K562 (cell line): ENCODE measurements around the gene TXNDC15. TPM values are rescaled to one million over a fixed set of nuclear protein-coding genes. Genes with fewer than 3 reads are reported as not detected.

Experiments
- ARID2 ChIP-seq: fragments of 450-650 bp; IDR thresholded peaks from 2 replicates; pipeline ENCODE4 v1.6.1; 2017; ENCODE audit warnings: antibody characterized with exemption, mild to moderate bottlenecking
- CEBPG ChIP-seq, 3 experiments: fragments of 200-800 bp in 1 of 3; sonication (Bioruptor generic) in 1 of 3; sonication (generic) in 1 of 3; formaldehyde crosslinking in 1 of 3; IDR thresholded peaks in 2 of 3; conservative IDR thresholded peaks in 1 of 3; 2 replicates each; pipeline versions ENCODE4 v1.6.1 to v1.8.0; 2016 to 2022; ENCODE audit warnings: missing compliant biosample characterization in 2 of 3, missing genetic modification characterization in 2 of 3, mild to moderate bottlenecking in 1 of 3, missing genetic modification reagents in 1 of 3
- DMBX1 ChIP-seq: fragments of 250-450 bp; sonication (Bioruptor Pico); IDR thresholded peaks from 2 replicates; pipeline ENCODE4 v1.8.0; 2022; ENCODE audit warnings: inconsistent platforms, mild to moderate bottlenecking, moderate library complexity, borderline replicate concordance
- DPF2 ChIP-seq: fragments of 450-650 bp; IDR thresholded peaks from 2 replicates; pipeline ENCODE4 v1.6.1; 2016
- KLF6 ChIP-seq: fragments of 250-450 bp; sonication (Bioruptor Pico); IDR thresholded peaks from 2 replicates; pipeline ENCODE4 v1.4.0; 2020; ENCODE audit warnings: mild to moderate bottlenecking, moderate library complexity, borderline replicate concordance
- MAZ ChIP-seq, 2 experiments: fragments of 450-650 bp in 1 of 2; sonication (generic) in 1 of 2; formaldehyde crosslinking; IDR thresholded peaks in 1 of 2; conservative IDR thresholded peaks in 1 of 2; 2 replicates each; pipeline versions ENCODE4 v1.4.0 to v1.5.0; 2020; ENCODE audit warnings: mild to moderate bottlenecking in 1 of 2, missing genetic modification reagents in 1 of 2
- MED1 ChIP-seq: sonication (generic); formaldehyde crosslinking; IDR thresholded peaks from 2 replicates; pipeline ENCODE4 v1.8.1; 2023; ENCODE audit warnings: missing genetic modification reagents, borderline replicate concordance
- PTTG1 ChIP-seq: fragments of 450-650 bp; IDR thresholded peaks from 2 replicates; pipeline ENCODE4 v1.6.1; 2016; ENCODE audit warnings: low read depth, mild to moderate bottlenecking, missing genetic modification characterization, missing compliant biosample characterization
- RNF2 ChIP-seq: sonication (generic); IDR thresholded peaks from 2 replicates; pipeline ENCODE4 v1.6.1; 2016
- SIN3B ChIP-seq: fragments of 450-650 bp; IDR thresholded peaks from 2 replicates; pipeline ENCODE4 v1.6.1; 2017; ENCODE audit warnings: low read depth, mild to moderate bottlenecking, moderate library complexity
- SIRT6 ChIP-seq: IDR thresholded peaks from one replicate; pipeline ENCODE4 v1.6.1; 2012; ENCODE audit warnings: low read depth, mild to moderate bottlenecking, control low read depth, inconsistent platforms, low read length, moderate library complexity
- TFAM ChIP-seq: fragments of 250-450 bp; sonication (Bioruptor Pico); conservative IDR thresholded peaks from 2 replicates; pipeline ENCODE4 v1.5.0; 2021; ENCODE audit warnings: mild to moderate bottlenecking, moderate library complexity
- ZBED1 ChIP-seq: IDR thresholded peaks from 2 replicates; pipeline ENCODE4 v1.6.1; 2014
- ZKSCAN3 ChIP-seq: fragments of 250-450 bp; sonication (Bioruptor Pico); IDR thresholded peaks from 2 replicates; pipeline ENCODE4 v1.4.0; 2020
- ZNF347 ChIP-seq: fragments of 450-650 bp; formaldehyde crosslinking; IDR thresholded peaks from 2 replicates; pipeline ENCODE4 v1.4.0; 2020; ENCODE audit warnings: low read depth, mild to moderate bottlenecking, moderate library complexity
- ZNF75A ChIP-seq: fragments of 450-650 bp; formaldehyde crosslinking; IDR thresholded peaks from 2 replicates; pipeline ENCODE4 v1.4.0; 2020; ENCODE audit warnings: mild to moderate bottlenecking
- polyA plus RNA-seq, 8 experiments: library from polyadenylated mRNA; depleted of rRNA in 4 of 8; stranded (reverse) in 5 of 8; unstranded in 3 of 8; fragments of >200 nt; fragmentation: Nextera tagmentation in 2 of 8; fragmentation: Illumina TruSeq in 1 of 8; extraction: Ambion mirVana in 2 of 8; extraction: Trizol in 1 of 8; gene quantifications; 2 replicates each; pipeline versions ENCODE4 v1.2.1 to v1.2.3, GENCODE V29; 2011 to 2014; ENCODE audit warnings: inconsistent platforms in 1 of 8, missing spikeins in 1 of 8
- total RNA-seq, 7 experiments: library from RNA; depleted of rRNA in 6 of 7; stranded (reverse); fragments of >200 nt in 6 of 7; fragmentation: Illumina TruSeq in 2 of 7; extraction: Trizol in 2 of 7; gene quantifications; 2 replicates each; pipeline versions ENCODE4 v1.2.1 to v1.2.3, GENCODE V29; 2011 to 2021; ENCODE audit warnings: low replicate concordance in 1 of 7
- TF ChIP-seq, protein P1 (sequence below): fragments of 450-650 bp; IDR thresholded peaks from 2 replicates; pipeline ENCODE4 v1.6.1; 2017; ENCODE audit warnings: mild to moderate bottlenecking, moderate library complexity
- TF ChIP-seq, protein P2 (sequence below): fragments of 150-350 bp; IDR thresholded peaks from 2 replicates; pipeline ENCODE4 v1.6.1; 2014; ENCODE audit warnings: low read depth, mild to moderate bottlenecking, low read length, borderline replicate concordance
- TF ChIP-seq, protein P3 (sequence below): fragments of 450-650 bp; formaldehyde crosslinking; conservative IDR thresholded peaks from 2 replicates; pipeline ENCODE4 v1.4.0; 2022; ENCODE audit warnings: mild to moderate bottlenecking, missing genetic modification characterization

The TXNDC15 gene
- total and polyA plus RNA-seq, 9 of the 15 experiments (the other 6 are each of a cell fraction or from before 2014, with no cell fraction given), result 3.0 to 15.4 (median 12.3) TPM

DNA sequence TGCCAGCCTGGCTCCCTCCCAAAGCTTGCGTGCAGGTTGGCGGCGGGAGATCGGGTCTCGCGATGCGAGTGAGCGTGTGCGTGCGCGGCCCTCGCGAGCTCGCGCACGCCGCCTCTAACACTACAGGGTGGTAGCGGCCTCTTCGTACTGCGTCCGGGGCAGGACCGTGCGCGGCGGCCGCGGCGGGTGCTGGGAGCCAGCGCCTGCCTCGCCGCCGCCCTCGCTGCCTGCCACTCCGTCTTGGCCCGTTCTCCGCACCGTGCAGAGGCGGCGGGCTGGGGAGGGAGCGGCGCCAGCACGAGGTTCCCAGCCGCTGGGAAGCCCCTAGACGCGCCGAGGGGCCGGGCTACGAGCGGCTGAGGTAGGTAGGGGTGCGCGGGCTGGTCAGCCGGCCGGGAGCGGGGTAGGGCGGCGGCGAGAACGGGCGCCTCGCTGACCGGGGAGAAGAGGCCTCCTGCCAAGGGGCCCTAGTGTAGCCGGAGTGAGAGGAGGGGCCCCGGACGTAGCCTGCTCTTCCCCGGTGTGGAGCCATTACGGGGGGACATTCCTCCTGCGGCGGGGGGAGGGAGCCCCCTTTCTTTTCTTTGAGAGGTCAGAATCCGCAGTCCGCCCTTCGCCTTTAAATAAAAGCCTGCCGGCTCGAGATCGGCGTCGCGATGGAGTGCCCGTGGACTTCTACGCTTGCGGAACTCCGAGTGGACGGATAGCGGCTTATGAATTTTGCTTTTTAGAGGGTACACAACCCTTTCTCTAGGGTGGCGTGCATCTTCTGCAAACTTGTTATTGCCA lies 28.1 kb upstream of the TXNDC15 start, which contains the start of gene C5orf24 (continued):
- TF ChIP-seq, protein P1, sequence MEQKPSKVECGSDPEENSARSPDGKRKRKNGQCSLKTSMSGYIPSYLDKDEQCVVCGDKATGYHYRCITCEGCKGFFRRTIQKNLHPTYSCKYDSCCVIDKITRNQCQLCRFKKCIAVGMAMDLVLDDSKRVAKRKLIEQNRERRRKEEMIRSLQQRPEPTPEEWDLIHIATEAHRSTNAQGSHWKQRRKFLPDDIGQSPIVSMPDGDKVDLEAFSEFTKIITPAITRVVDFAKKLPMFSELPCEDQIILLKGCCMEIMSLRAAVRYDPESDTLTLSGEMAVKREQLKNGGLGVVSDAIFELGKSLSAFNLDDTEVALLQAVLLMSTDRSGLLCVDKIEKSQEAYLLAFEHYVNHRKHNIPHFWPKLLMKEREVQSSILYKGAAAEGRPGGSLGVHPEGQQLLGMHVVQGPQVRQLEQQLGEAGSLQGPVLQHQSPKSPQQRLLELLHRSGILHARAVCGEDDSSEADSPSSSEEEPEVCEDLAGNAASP, result no peak
- peak; percentile 64 for TF ChIP-seq RNF2
- TF ChIP-seq ZKSCAN3, result no peak
- no peak for TF ChIP-seq TFAM (CRISPR knock-in tag)
- peak; percentile 89 for TF ChIP-seq ZBED1
- peak; percentile 78; the same call in 1 of the 2 replicates for TF ChIP-seq SIN3B
- no peak for TF ChIP-seq KLF6 (CRISPR knock-in tag)
- TF ChIP-seq, protein P2, sequence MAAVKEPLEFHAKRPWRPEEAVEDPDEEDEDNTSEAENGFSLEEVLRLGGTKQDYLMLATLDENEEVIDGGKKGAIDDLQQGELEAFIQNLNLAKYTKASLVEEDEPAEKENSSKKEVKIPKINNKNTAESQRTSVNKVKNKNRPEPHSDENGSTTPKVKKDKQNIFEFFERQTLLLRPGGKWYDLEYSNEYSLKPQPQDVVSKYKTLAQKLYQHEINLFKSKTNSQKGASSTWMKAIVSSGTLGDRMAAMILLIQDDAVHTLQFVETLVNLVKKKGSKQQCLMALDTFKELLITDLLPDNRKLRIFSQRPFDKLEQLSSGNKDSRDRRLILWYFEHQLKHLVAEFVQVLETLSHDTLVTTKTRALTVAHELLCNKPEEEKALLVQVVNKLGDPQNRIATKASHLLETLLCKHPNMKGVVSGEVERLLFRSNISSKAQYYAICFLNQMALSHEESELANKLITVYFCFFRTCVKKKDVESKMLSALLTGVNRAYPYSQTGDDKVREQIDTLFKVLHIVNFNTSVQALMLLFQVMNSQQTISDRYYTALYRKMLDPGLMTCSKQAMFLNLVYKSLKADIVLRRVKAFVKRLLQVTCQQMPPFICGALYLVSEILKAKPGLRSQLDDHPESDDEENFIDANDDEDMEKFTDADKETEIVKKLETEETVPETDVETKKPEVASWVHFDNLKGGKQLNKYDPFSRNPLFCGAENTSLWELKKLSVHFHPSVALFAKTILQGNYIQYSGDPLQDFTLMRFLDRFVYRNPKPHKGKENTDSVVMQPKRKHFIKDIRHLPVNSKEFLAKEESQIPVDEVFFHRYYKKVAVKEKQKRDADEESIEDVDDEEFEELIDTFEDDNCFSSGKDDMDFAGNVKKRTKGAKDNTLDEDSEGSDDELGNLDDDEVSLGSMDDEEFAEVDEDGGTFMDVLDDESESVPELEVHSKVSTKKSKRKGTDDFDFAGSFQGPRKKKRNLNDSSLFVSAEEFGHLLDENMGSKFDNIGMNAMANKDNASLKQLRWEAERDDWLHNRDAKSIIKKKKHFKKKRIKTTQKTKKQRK, result no peak
- no peak; the same call in 1 of the 2 replicates for TF ChIP-seq DMBX1 (CRISPR knock-in tag)
- TF ChIP-seq MED1, result no peak
- TF ChIP-seq, protein P3, sequence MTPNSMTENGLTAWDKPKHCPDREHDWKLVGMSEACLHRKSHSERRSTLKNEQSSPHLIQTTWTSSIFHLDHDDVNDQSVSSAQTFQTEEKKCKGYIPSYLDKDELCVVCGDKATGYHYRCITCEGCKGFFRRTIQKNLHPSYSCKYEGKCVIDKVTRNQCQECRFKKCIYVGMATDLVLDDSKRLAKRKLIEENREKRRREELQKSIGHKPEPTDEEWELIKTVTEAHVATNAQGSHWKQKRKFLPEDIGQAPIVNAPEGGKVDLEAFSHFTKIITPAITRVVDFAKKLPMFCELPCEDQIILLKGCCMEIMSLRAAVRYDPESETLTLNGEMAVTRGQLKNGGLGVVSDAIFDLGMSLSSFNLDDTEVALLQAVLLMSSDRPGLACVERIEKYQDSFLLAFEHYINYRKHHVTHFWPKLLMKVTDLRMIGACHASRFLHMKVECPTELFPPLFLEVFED (CRISPR knock-in tag), result no peak
- no peak for TF ChIP-seq ZNF75A (CRISPR knock-in tag)
- TF ChIP-seq MAZ (CRISPR knock-in tag; conservative IDR thresholded peaks at IDR 0.05 in 1 of 2, IDR thresholded peaks at IDR 0.05 in 1 of 2), result peak; percentile 65 to 84; a peak in 3 of 4 replicates
- no peak for TF ChIP-seq ARID2
- TF ChIP-seq PTTG1 (tag), result no peak
- peak; percentile 27; the same call in 1 of the 2 replicates for TF ChIP-seq CEBPG (CRISPR knock-in tag; IDR thresholded peaks at IDR 0.05)
- TF ChIP-seq CEBPG (tag; conservative IDR thresholded peaks at IDR 0.05 in 1 of 2, IDR thresholded peaks at IDR 0.05 in 1 of 2), result no peak
- no peak for TF ChIP-seq SIRT6
- TF ChIP-seq ZNF347, result no peak
- no peak for TF ChIP-seq DPF2
